Measurements from ENCODE around the gene PDX1.

DNA sequence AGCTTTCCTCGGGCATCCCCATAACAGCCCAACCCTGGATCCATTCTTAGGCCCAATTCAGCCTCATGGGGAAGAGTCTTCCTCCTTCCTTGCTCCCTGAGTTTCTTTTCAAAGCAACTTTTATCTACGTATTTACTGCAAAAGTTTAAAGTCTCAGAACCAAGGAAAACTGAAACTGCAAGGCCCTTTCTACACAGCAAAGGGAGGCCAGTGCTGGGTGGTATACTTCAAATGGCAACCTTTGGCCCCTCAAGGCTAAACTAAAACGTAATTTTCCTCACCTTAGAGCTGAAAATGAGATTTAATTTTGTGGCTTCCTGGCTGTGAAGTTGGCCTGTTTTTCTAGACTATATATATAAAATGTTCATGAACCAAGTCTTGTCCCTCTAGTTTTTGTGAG is 43.7 kb downstream of the PDX1 start:
- TF ChIP-seq, protein P1, sequence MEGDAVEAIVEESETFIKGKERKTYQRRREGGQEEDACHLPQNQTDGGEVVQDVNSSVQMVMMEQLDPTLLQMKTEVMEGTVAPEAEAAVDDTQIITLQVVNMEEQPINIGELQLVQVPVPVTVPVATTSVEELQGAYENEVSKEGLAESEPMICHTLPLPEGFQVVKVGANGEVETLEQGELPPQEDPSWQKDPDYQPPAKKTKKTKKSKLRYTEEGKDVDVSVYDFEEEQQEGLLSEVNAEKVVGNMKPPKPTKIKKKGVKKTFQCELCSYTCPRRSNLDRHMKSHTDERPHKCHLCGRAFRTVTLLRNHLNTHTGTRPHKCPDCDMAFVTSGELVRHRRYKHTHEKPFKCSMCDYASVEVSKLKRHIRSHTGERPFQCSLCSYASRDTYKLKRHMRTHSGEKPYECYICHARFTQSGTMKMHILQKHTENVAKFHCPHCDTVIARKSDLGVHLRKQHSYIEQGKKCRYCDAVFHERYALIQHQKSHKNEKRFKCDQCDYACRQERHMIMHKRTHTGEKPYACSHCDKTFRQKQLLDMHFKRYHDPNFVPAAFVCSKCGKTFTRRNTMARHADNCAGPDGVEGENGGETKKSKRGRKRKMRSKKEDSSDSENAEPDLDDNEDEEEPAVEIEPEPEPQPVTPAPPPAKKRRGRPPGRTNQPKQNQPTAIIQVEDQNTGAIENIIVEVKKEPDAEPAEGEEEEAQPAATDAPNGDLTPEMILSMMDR (IDR thresholded peaks at IDR 0.05) = no peak
- no peak for TF ChIP-seq POLR2A (IDR thresholded peaks at IDR 0.05)

Measured in testis (tissue), 2 donors.